GM19463 (cell line): ENCODE data around the gene RSAD2.
A peak's percentile ranks its signal among the peaks of the same experiment; 100 is the strongest.
"Not testable (repeated sequence)": the region's sequence is repeated elsewhere in the genome, so short reads cannot be mapped to it uniquely, and the experiment has no call there.

Experiments
- ATAC-seq: cut with Tn5 transposase; IDR thresholded peaks from one replicate; pipeline ENCODE4 v1.9.1; 2021; ENCODE audit warnings: mild to moderate bottlenecking, moderate library complexity; ENCODE audit not compliant: unreplicated experiment

The RSAD2 gene, protein sequence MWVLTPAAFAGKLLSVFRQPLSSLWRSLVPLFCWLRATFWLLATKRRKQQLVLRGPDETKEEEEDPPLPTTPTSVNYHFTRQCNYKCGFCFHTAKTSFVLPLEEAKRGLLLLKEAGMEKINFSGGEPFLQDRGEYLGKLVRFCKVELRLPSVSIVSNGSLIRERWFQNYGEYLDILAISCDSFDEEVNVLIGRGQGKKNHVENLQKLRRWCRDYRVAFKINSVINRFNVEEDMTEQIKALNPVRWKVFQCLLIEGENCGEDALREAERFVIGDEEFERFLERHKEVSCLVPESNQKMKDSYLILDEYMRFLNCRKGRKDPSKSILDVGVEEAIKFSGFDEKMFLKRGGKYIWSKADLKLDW

GRCh38 chr2:6877402-6878304 is at the start of gene RSAD2:
TSS of gene RSAD2 (plus strand) at chr2:6877777. CDS start at chr2:6877801, 24 bp downstream.
- peak; percentile 86 for ATAC-seq

DNA sequence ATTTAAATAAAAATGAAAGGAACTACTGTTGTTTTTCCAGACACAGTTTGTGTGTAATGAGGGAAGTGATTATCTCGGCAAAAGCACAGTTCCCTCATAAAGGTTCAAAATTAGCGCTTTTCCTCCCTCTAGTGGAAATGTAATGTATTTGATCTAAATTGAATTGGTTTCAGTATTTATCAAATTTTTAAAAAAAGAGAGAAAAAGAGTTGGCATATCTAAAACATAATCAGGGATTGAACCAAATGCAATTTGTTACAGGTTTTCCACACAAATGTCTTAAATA is 49.3 kb upstream of the RSAD2 start:
- no peak for ATAC-seq

GRCh38 chr2:6831229-6831628 is 46.3 kb upstream of the RSAD2 start:
- no peak for ATAC-seq

DNA sequence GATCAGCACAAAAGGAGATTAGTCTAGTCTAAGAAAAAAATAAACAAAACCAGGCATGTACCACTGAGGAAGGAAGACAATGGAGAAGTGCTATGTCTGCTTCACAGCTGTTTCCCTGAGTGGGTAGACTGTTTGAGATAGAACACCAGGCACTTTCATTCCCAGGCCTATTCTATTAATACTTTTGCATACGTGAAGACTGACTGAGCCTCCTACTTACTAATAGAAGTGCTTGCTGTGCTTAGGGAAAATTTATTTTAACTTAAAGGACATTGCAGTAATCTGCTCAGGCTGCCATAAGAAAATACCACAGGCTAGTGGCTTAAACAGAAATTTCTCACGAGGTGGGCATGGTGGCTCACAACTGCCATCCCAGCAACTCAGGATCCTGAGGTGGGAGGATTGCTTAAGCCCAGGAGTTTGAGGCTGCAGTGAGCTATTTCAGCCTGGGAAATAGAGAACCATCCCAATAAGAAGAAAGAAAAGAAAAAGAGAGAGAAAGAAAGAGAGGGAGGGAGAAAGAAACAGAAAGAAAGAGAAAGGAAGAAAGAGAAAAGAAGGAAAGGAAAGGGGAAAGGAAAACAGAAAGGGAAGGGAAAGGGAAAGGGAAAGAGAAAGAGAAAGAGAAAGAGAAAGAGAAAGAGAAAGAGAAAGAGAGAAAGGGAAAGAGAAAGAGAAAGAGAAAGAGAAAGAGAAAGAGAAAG is 44.8 kb upstream of the RSAD2 start:
- no peak for ATAC-seq

GRCh38 chr2:6833300-6833604 is 44.3 kb upstream of the RSAD2 start:
- ATAC-seq: no peak

DNA sequence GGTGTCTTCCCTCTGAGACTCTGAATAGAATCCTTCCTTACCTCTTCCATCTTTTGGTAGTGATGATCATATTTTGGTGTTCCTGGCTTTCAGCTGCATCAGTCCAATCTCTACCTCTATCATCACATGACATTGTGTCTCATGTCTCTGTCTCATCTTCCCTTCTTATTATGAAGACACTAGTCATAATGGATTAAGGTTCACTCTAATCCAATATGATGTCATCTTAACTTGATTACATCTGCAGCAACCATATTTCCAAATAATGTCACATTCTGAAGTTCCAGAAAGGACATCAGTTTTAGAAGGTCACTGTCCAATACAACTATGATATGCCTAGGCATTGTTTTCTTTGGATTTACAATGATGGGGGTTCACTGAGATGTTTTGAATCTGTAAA is 43.4 kb upstream of the RSAD2 start:
- ATAC-seq: no peak

DNA sequence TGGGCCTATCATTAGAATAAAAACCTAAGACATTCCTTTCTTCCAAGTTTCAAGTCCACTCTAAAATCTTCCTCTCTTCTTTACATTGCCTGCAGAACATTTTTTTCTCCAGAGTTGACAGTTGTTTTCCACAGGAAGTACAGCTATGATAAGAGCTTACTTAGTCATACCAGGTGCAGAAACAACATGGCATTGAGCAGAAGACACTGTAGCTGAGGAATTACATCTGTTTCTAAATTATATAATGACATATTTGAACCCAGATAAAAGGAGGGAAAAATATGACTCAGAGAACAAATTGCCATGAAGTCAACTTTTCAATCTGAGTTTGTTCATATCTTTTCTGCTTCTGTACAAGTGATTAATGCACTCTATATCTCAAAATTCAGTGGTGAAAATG is 42.1 kb upstream of the RSAD2 start:
- no peak for ATAC-seq

- ATAC-seq: no peak
Measured at GRCh38 chr2:6838673-6839319, 38.8 kb upstream of the RSAD2 start.

GRCh38 chr2:6841537-6842287 is 35.9 kb upstream of the RSAD2 start:
- no peak for ATAC-seq

DNA sequence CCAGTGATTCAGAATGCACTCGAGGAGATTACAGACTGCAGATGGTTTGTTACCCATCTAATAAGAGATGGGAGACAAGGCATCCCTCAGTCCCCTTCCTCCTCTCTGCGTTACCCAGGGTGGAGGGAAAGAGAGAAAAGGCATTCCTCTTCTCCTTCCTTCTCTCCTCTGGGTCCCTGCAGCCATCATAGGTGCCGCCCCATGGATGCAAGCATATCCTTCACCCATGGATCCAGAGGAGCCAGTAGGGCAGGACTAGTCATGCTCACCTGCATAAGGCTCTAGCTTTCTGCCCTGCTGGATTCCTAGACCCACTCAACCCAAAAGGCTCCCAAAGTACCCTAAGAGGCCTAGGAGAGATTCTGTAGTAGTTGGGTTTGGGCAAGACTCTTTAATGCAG is 32.3 kb upstream of the RSAD2 start:
- ATAC-seq: no peak

- no peak for ATAC-seq
Measured at GRCh38 chr2:6845903-6846302, 31.7 kb upstream of the RSAD2 start.

DNA sequence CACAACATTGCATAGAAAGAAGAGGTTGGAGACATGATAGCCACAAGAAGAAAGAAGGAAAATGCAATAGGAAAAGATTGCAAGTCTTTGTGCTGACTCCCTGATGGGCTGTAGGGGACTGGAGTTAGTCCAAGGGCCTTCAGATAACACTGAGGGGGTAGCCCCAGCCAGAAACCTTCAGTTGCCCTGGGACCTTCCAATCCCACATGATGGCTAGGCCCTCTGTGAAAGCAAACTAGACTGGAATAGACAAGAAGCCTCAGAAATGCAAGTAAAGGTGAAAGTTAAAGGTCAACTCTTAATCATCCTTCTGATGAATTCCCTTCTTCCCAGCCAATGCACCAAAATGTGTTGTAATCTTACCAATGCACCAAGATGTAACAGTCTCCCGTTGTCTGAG is 31.0 kb upstream of the RSAD2 start:
- ATAC-seq: no peak

- no peak for ATAC-seq
Measured at GRCh38 chr2:6846967-6847681, 30.5 kb upstream of the RSAD2 start.

DNA sequence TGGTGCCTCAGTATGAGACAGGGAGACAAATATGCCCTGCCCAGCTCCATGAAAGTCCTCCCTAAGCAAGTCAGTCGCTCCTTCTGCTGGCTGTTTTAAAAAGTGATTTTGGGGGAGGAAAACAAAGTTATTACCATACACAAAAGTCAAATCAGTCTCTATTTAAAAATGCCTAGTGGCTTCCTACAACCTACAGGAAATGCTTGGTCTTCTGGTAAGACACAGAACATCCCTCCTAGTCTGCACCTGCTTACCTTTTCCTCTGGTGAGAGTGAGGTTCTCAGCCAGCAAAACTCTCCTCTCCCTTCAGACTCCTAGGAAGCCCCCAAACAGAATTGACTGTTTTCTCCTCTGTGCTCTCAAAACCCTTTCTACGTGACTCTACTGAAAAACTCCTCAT is 25.4 kb upstream of the RSAD2 start:
- no peak for ATAC-seq

DNA sequence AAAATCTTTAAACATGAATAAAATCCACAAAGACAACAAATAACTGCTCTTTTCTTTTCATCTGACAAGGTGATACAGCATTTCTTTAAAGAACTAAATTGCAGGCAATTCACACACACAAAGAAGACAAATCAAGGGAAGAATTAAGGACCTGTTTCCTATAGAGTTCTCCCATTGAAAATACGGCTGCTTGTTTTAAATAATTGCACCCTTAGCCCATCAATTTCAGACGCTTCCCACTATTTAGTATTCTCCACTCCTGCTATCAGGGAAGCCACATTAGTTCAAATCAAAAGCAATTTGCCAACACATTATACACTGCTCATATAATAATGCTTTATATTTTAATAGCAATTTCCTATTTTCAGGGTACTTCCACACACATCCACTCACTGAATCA is 23.2 kb upstream of the RSAD2 start:
- ATAC-seq: no peak

- no peak for ATAC-seq
Measured at GRCh38 chr2:6855860-6856547, 21.6 kb upstream of the RSAD2 start.

DNA sequence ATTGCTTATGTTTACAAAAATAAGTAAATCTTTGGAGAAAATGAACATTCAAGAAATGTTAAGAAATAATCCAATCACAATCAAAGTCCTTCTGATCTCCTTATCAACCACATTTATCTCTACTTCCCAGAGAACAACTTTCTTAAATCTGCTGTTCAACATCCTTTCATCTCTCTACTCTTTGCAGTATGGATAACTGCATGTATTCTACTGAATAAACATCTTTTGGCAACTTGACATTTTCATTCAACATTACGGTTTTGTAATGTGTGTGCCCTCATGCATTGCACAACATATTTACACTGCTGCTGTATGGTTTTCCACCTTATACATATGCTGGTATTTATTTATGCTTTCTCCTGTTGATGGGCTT is 21.0 kb upstream of the RSAD2 start:
- ATAC-seq: no peak

- ATAC-seq: not testable (repeated sequence)
Measured at GRCh38 chr2:6858466-6859027, 19.0 kb upstream of the RSAD2 start.

DNA sequence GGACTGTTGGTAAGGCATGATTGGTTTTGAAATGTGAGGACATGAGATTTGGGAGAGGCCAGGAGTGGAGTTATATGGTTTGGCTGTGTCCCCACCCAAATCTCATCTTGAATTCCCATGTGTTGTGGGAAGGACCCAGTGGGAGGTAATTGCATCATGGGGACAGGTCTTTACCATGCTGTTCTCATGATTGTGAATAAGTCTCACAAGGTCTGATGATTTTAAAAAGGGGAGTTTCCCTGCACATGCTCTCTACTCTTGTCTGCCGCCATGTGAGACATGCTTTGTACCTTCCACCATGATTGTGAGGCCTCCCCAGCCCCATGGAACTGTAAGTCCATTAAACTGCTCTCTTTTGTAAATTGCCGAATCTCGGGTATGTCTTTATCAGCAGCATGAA is 17.3 kb upstream of the RSAD2 start:
- ATAC-seq: no peak
